ENCODE results near the gene ANKFY1.

- no peak for TF ChIP-seq EZH2phosphoT487 (IDR thresholded peaks at IDR 0.05; ENCODE audit: insufficient read depth, low read depth)
- no peak for TF ChIP-seq EZH2 (IDR thresholded peaks at IDR 0.05; ENCODE audit: insufficient read depth, poor library complexity, severe bottlenecking)
Measured at GRCh38 chr17:4182043-4182442, 81.7 kb downstream of the ANKFY1 start.
